Measurements from ENCODE around the gene ABCC11. TPM values are rescaled to one million over a fixed set of nuclear protein-coding genes. Genes with fewer than 3 reads are reported as not detected.

The ABCC11 gene
- total RNA-seq, 2 donors from 2014 or later, result not detected

- Histone ChIP-seq H3K4me3 (no peak overlapping the region), H3K27me3 (no peaks in the 10 kb centered on the region), H3K4me1 (no peaks in the 10 kb centered on the region), H3K27ac (no peak overlapping the region), H3K36me3 (no peaks in the 10 kb centered on the region), H3K9me3 (no peaks in the 10 kb centered on the region)
- no peak for DNase-seq (ENCODE audit: low spot score)
- TF ChIP-seq CTCF (IDR thresholded peaks at IDR 0.05), result no peak
These were observed 23.8 kb downstream of the ABCC11 start for GRCh38 chr16:48223490-48223889.

- TF ChIP-seq CTCF (IDR thresholded peaks at IDR 0.05), result no peak
- H3K4me1 ChIP-seq, result no peaks in the 10 kb centered on the region
- no peaks in the 10 kb centered on the region for H3K27me3 ChIP-seq
- H3K27ac ChIP-seq, result no peak overlapping the region
- H3K4me3 ChIP-seq, result no peak overlapping the region
- DNase-seq (ENCODE audit: low spot score), result no peak
- no peaks in the 10 kb centered on the region for H3K9me3 ChIP-seq
- no peaks in the 10 kb centered on the region for H3K36me3 ChIP-seq
These were observed 26.4 kb downstream of the ABCC11 start for GRCh38 chr16:48220891-48221290.

- Histone ChIP-seq H3K9me3 (no peaks in the 10 kb centered on the region), H3K4me1 (no peaks in the 10 kb centered on the region), H3K27me3 (no peaks in the 10 kb centered on the region), H3K36me3 (no peaks in the 10 kb centered on the region), H3K27ac (no peak overlapping the region), H3K4me3 (no peak overlapping the region)
- DNase-seq (ENCODE audit: low spot score), result no peak
- TF ChIP-seq CTCF (IDR thresholded peaks at IDR 0.05), result no peak
These were observed 28.9 kb downstream of the ABCC11 start for GRCh38 chr16:48218473-48218872.

GRCh38 chr16:48217708-48218107 lies 29.6 kb downstream of the ABCC11 start:
- H3K4me3 ChIP-seq, result no peak overlapping the region
- no peaks in the 10 kb centered on the region for H3K4me1 ChIP-seq
- H3K27me3 ChIP-seq, result no peaks in the 10 kb centered on the region
- no peak for DNase-seq (ENCODE audit: low spot score)
- no peaks in the 10 kb centered on the region for H3K9me3 ChIP-seq
- no peaks in the 10 kb centered on the region for H3K36me3 ChIP-seq
- no peak for TF ChIP-seq CTCF (IDR thresholded peaks at IDR 0.05)
- no peak overlapping the region for H3K27ac ChIP-seq

DNA sequence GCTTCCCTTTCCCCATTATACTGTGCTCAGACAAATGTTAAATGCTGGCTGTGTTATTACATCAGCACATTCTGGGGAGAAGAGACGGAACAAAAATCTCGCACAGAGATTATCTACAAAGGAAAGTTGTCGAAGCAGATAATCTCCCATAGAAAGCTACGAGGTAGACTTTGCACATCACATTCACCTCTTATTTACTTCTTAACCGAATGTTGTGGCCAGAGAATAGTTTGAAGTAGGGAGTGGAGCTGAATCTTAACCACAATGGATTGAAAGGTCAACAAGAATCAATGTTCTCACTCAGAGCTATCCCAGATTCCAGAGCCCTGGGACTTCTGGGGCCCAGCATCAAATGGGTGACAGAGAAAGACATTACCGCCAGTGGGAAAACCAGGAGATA lies 31.6 kb downstream of the ABCC11 start:
- no peak for TF ChIP-seq CTCF (IDR thresholded peaks at IDR 0.05)
- no peak for DNase-seq (ENCODE audit: low spot score)
- no peaks in the 10 kb centered on the region for H3K4me1 ChIP-seq
- H3K9me3 ChIP-seq, result no peaks in the 10 kb centered on the region
- no peaks in the 10 kb centered on the region for H3K27me3 ChIP-seq
- no peak overlapping the region for H3K4me3 ChIP-seq
- H3K36me3 ChIP-seq, result no peaks in the 10 kb centered on the region
- no peak overlapping the region for H3K27ac ChIP-seq

GRCh38 chr16:48212033-48212432 lies 35.3 kb downstream of the ABCC11 start:
- H3K36me3 ChIP-seq, result no peaks in the 10 kb centered on the region
- no peak overlapping the region for H3K27ac ChIP-seq
- H3K9me3 ChIP-seq, result no peaks in the 10 kb centered on the region
- no peaks in the 10 kb centered on the region for H3K4me1 ChIP-seq
- TF ChIP-seq CTCF (IDR thresholded peaks at IDR 0.05), result no peak
- H3K27me3 ChIP-seq, result no peaks in the 10 kb centered on the region
- no peak overlapping the region for H3K4me3 ChIP-seq
- no peak for DNase-seq (ENCODE audit: low spot score)
